ENCODE data around the gene KLRD1. TPM values are rescaled to one million over a fixed set of nuclear protein-coding genes. Genes with fewer than 3 reads are reported as not detected.

The KLRD1 gene, protein sequence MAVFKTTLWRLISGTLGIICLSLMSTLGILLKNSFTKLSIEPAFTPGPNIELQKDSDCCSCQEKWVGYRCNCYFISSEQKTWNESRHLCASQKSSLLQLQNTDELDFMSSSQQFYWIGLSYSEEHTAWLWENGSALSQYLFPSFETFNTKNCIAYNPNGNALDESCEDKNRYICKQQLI
- polyA plus RNA-seq (2013, experiment 1 of 2), result 0.26 TPM
- 0.20 TPM for polyA plus RNA-seq (2013, experiment 2 of 2)

DNA sequence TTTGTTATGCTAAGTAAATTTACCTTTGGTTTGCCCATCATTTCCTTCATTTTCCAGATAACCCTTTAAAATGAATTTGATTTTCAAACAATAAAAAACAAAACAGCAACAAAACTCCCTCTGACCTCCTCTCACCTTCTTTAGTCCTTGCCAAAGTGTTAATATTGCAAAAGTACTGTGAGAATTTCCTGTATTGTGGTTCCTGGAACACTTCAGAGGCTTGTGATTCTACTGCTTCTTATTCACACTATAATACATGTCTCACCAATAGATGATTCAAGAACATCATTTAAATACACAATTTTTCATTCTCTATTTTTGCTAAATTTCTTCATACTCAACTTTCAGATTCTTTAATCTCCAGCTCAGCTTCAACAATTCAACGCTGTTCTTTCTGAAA is at the start of gene KLRD1:
TSS of gene KLRD1 (plus strand) at position 241 of the 400 bp plus-strand sequence. CDS start 208 bp downstream, outside the sequence.
- H3K36me3 ChIP-seq (ENCODE audit: control insufficient read depth, insufficient read depth, low read length), result no peaks in the 10 kb centered on the region
- H3K9me3 ChIP-seq (ENCODE audit: control insufficient read depth, low read length), result peaks cover 1% of the 10 kb centered on the region
- WGBS, 2 experiments (ENCODE audit: insufficient coverage in 2 of 2), result 100% methylated on average over 1 of the region's 1 CpG; no CpG with 5 or more reads in 1 of the 2 experiments
- H3K4me1 ChIP-seq (ENCODE audit: control insufficient read depth, insufficient read depth, low read length, poor library complexity, severe bottlenecking), result no peaks in the 10 kb centered on the region
- H3K4me3 ChIP-seq (ENCODE audit: extremely low read depth, insufficient read depth, low read length, poor library complexity, severe bottlenecking), result no peak within 1 kb of the TSS
- H3K27ac ChIP-seq (ENCODE audit: low read depth, low read length, severe bottlenecking), result no peak within 1 kb of the TSS

- no peak overlapping the region for H3K27ac ChIP-seq (ENCODE audit: low read depth, low read length, severe bottlenecking)
- H3K36me3 ChIP-seq (ENCODE audit: control insufficient read depth, insufficient read depth, low read length), result no peaks in the 10 kb centered on the region
- H3K4me3 ChIP-seq (ENCODE audit: extremely low read depth, insufficient read depth, low read length, poor library complexity, severe bottlenecking), result no peak overlapping the region
- H3K4me1 ChIP-seq (ENCODE audit: control insufficient read depth, insufficient read depth, low read length, poor library complexity, severe bottlenecking), result no peaks in the 10 kb centered on the region
- no peaks in the 10 kb centered on the region for H3K9me3 ChIP-seq (ENCODE audit: control insufficient read depth, low read length)
- WGBS, 2 experiments (ENCODE audit: insufficient coverage in 2 of 2), result 0% methylated on average over 1 of the region's 1 CpG
These were observed 46.7 kb upstream of the KLRD1 start for GRCh38 chr12:10260927-10261326.

DNA sequence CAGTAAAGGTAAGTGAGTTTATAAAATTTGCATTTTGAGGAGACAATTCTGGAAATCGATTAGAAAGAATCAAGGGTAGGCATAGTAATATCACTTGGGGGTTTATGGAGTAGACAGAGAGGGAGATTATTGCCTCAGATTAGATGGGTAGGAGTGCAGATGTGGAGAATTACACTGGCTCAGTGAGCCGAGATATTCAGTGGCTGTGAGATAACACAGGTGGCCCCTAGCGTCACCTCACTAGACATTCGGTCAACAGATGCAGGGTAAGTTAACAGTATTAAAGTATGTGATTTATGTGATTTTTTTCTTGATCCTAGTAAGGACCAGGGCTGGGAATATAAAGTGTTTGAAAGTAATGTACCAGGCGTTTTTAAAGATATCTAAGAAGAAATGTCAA is 39.6 kb upstream of the KLRD1 start:
- no peaks in the 10 kb centered on the region for H3K4me1 ChIP-seq (ENCODE audit: control insufficient read depth, insufficient read depth, low read length, poor library complexity, severe bottlenecking)
- no peaks in the 10 kb centered on the region for H3K9me3 ChIP-seq (ENCODE audit: control insufficient read depth, low read length)
- H3K36me3 ChIP-seq (ENCODE audit: control insufficient read depth, insufficient read depth, low read length), result no peaks in the 10 kb centered on the region
- no peak overlapping the region for H3K4me3 ChIP-seq (ENCODE audit: extremely low read depth, insufficient read depth, low read length, poor library complexity, severe bottlenecking)
- no peak overlapping the region for H3K27ac ChIP-seq (ENCODE audit: low read depth, low read length, severe bottlenecking)
- WGBS, 2 experiments (ENCODE audit: insufficient coverage in 2 of 2), result 82 to 87% methylated on average over 5 of the region's 5 CpGs

GRCh38 chr12:10272467-10272866 is 35.2 kb upstream of the KLRD1 start:
- WGBS, 2 experiments (ENCODE audit: insufficient coverage in 2 of 2), result 78 to 100% methylated on average over 1 to 2 of the region's 2 CpGs
- Histone ChIP-seq H3K36me3 (ENCODE audit: control insufficient read depth, insufficient read depth, low read length) (no peaks in the 10 kb centered on the region), H3K9me3 (ENCODE audit: control insufficient read depth, low read length) (no peaks in the 10 kb centered on the region), H3K4me3 (ENCODE audit: extremely low read depth, insufficient read depth, low read length, poor library complexity, severe bottlenecking) (no peak overlapping the region), H3K27ac (ENCODE audit: low read depth, low read length, severe bottlenecking) (no peak overlapping the region), H3K4me1 (ENCODE audit: control insufficient read depth, insufficient read depth, low read length, poor library complexity, severe bottlenecking) (no peaks in the 10 kb centered on the region)

DNA sequence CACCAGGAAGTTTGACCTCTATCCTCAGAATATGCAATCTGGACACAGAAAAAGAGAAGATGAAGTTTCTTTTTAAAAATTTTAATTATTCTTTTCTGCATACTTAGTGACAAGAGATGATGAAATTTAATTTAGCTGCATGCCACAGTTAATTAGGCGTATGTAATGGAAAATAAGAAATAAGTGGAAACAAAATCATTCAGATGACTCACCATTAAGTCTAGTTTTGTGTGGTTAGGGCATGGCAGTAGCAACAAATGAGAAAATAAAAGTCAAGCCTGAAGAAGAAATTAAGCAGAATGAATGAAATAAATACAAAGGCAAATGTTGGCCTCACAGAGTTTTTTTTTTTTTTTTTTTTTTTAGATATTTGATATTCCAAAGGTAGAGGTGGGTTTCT is 30.9 kb upstream of the KLRD1 start:
- H3K9me3 ChIP-seq (ENCODE audit: control insufficient read depth, low read length), result no peaks in the 10 kb centered on the region
- no peak overlapping the region for H3K27ac ChIP-seq (ENCODE audit: low read depth, low read length, severe bottlenecking)
- no peaks in the 10 kb centered on the region for H3K36me3 ChIP-seq (ENCODE audit: control insufficient read depth, insufficient read depth, low read length)
- 60% methylated on average over 1 of the region's 1 CpG; no CpG with 5 or more reads in 1 of the 2 experiments for WGBS, 2 experiments (ENCODE audit: insufficient coverage in 2 of 2)
- H3K4me1 ChIP-seq (ENCODE audit: control insufficient read depth, insufficient read depth, low read length, poor library complexity, severe bottlenecking), result no peaks in the 10 kb centered on the region
- H3K4me3 ChIP-seq (ENCODE audit: extremely low read depth, insufficient read depth, low read length, poor library complexity, severe bottlenecking), result no peak overlapping the region

- H3K27ac ChIP-seq (ENCODE audit: low read depth, low read length, severe bottlenecking), result no peak overlapping the region
- no peaks in the 10 kb centered on the region for H3K9me3 ChIP-seq (ENCODE audit: control insufficient read depth, low read length)
- no peaks in the 10 kb centered on the region for H3K36me3 ChIP-seq (ENCODE audit: control insufficient read depth, insufficient read depth, low read length)
- no peaks in the 10 kb centered on the region for H3K4me1 ChIP-seq (ENCODE audit: control insufficient read depth, insufficient read depth, low read length, poor library complexity, severe bottlenecking)
- 77 to 89% methylated on average over 2 of the region's 2 CpGs for WGBS, 2 experiments (ENCODE audit: insufficient coverage in 2 of 2)
- H3K4me3 ChIP-seq (ENCODE audit: extremely low read depth, insufficient read depth, low read length, poor library complexity, severe bottlenecking), result no peak overlapping the region
These were observed 29.6 kb upstream of the KLRD1 start for GRCh38 chr12:10278104-10278503.

- 88% methylated on average over 1 of the region's 3 CpGs; no CpG with 5 or more reads in 1 of the 2 experiments for WGBS, 2 experiments (ENCODE audit: insufficient coverage in 2 of 2)
- no peak overlapping the region for H3K4me3 ChIP-seq (ENCODE audit: extremely low read depth, insufficient read depth, low read length, poor library complexity, severe bottlenecking)
- no peak overlapping the region for H3K27ac ChIP-seq (ENCODE audit: low read depth, low read length, severe bottlenecking)
- no peaks in the 10 kb centered on the region for H3K4me1 ChIP-seq (ENCODE audit: control insufficient read depth, insufficient read depth, low read length, poor library complexity, severe bottlenecking)
- H3K36me3 ChIP-seq (ENCODE audit: control insufficient read depth, insufficient read depth, low read length), result no peaks in the 10 kb centered on the region
- no peaks in the 10 kb centered on the region for H3K9me3 ChIP-seq (ENCODE audit: control insufficient read depth, low read length)
These were observed 27.7 kb upstream of the KLRD1 start for GRCh38 chr12:10279937-10280336.

GRCh38 chr12:10283027-10283426 is 24.6 kb upstream of the KLRD1 start:
- 82 to 86% methylated on average over 3 of the region's 4 CpGs for WGBS, 2 experiments (ENCODE audit: insufficient coverage in 2 of 2)
- H3K36me3 ChIP-seq (ENCODE audit: control insufficient read depth, insufficient read depth, low read length), result no peaks in the 10 kb centered on the region
- H3K4me3 ChIP-seq (ENCODE audit: extremely low read depth, insufficient read depth, low read length, poor library complexity, severe bottlenecking), result no peak overlapping the region
- H3K9me3 ChIP-seq (ENCODE audit: control insufficient read depth, low read length), result no peaks in the 10 kb centered on the region
- no peaks in the 10 kb centered on the region for H3K4me1 ChIP-seq (ENCODE audit: control insufficient read depth, insufficient read depth, low read length, poor library complexity, severe bottlenecking)
- no peak overlapping the region for H3K27ac ChIP-seq (ENCODE audit: low read depth, low read length, severe bottlenecking)

DNA sequence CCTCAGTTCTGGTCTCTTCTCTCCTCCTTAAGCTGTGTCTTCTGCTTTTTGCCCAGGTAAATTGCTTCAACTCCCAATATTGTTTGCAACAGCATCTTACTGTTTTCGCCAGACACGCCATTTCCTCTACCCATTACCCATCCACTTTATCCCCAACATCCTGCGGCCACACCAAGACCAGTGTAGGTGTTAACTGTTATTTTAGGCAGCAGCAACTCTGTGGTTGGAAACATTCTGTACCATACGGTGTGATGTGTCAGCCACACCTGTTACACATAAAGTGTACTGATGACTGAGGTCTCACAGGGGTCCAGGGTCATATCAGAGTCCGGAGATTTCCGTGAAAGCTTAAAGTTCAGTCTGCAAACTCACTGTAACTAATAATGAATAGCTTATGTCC is 21.8 kb upstream of the KLRD1 start:
- no peaks in the 10 kb centered on the region for H3K36me3 ChIP-seq (ENCODE audit: control insufficient read depth, insufficient read depth, low read length)
- no peak overlapping the region for H3K27ac ChIP-seq (ENCODE audit: low read depth, low read length, severe bottlenecking)
- no peaks in the 10 kb centered on the region for H3K9me3 ChIP-seq (ENCODE audit: control insufficient read depth, low read length)
- no peaks in the 10 kb centered on the region for H3K4me1 ChIP-seq (ENCODE audit: control insufficient read depth, insufficient read depth, low read length, poor library complexity, severe bottlenecking)
- no peak overlapping the region for H3K4me3 ChIP-seq (ENCODE audit: extremely low read depth, insufficient read depth, low read length, poor library complexity, severe bottlenecking)
- 0% methylated on average over 1 of the region's 6 CpGs; no CpG with 5 or more reads in 1 of the 2 experiments for WGBS, 2 experiments (ENCODE audit: insufficient coverage in 2 of 2)

DNA sequence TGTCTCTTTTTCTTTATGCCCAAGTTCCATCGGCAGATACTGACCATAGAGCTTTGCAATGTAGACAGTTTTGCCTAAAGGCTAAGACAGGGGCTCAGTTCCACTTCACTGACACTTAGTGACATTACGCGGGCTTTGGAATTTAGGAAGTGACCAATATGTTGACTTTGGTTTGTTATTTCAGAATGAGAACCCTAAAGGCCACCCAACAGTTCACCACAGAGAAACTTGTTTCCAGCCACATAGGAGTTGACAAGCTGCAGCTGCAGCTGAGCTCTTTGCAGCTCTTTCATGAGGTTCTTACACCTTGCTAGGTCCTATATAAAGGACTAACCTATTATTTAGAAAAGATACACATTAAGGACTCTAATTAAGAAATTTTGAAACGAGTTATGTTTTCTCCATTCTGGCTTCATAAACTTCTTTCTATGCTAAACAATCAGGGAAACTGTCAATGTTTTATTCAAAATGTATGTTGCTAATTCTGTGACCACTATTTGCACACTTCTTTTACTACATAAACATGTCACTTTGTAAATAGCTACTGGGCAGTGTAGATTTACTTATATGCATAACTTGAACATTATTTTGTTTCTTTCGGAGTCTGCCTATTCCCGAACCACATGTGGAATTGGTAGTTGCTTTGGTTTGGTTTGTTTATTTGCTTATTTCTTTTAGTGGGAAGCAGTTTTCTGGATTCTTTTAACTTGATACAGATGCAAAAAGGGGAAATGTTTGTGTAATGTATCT is 18.5 kb upstream of the KLRD1 start:
- Histone ChIP-seq H3K4me1 (ENCODE audit: control insufficient read depth, insufficient read depth, low read length, poor library complexity, severe bottlenecking) (no peaks in the 10 kb centered on the region), H3K27ac (ENCODE audit: low read depth, low read length, severe bottlenecking) (no peak overlapping the region)
- 100% methylated on average over 3 to 5 of the region's 6 CpGs for WGBS, 2 experiments (ENCODE audit: insufficient coverage in 2 of 2)

GRCh38 chr12:10291030-10291429 is 16.6 kb upstream of the KLRD1 start:
- Histone ChIP-seq H3K9me3 (ENCODE audit: control insufficient read depth, low read length) (no peaks in the 10 kb centered on the region), H3K4me1 (ENCODE audit: control insufficient read depth, insufficient read depth, low read length, poor library complexity, severe bottlenecking) (no peaks in the 10 kb centered on the region), H3K4me3 (ENCODE audit: extremely low read depth, insufficient read depth, low read length, poor library complexity, severe bottlenecking) (no peak overlapping the region), H3K36me3 (ENCODE audit: control insufficient read depth, insufficient read depth, low read length) (no peaks in the 10 kb centered on the region), H3K27ac (ENCODE audit: low read depth, low read length, severe bottlenecking) (no peak overlapping the region)

More for the DNA sequence above, 18.5 kb upstream of the KLRD1 start:
- Histone ChIP-seq H3K4me3 (ENCODE audit: extremely low read depth, insufficient read depth, low read length, poor library complexity, severe bottlenecking) (no peak overlapping the region), H3K9me3 (ENCODE audit: control insufficient read depth, low read length) (no peaks in the 10 kb centered on the region), H3K36me3 (ENCODE audit: control insufficient read depth, insufficient read depth, low read length) (no peaks in the 10 kb centered on the region)
